ENCODE data around the gene OR2V1. TPM values are rescaled to one million over a fixed set of nuclear protein-coding genes. Genes with fewer than 3 reads are reported as not detected.
"Not testable (repeated sequence)": the region's sequence is repeated elsewhere in the genome, so short reads cannot be mapped to it uniquely, and the experiment has no call there.

OR2V1 gene, protein sequence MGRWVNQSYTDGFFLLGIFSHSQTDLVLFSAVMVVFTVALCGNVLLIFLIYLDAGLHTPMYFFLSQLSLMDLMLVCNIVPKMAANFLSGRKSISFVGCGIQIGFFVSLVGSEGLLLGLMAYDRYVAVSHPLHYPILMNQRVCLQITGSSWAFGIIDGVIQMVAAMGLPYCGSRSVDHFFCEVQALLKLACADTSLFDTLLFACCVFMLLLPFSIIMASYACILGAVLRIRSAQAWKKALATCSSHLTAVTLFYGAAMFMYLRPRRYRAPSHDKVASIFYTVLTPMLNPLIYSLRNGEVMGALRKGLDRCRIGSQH
- total RNA-seq (2014; rRNA removed): not detected in 2 replicates
- not detected for polyA plus RNA-seq (2012)

DNA sequence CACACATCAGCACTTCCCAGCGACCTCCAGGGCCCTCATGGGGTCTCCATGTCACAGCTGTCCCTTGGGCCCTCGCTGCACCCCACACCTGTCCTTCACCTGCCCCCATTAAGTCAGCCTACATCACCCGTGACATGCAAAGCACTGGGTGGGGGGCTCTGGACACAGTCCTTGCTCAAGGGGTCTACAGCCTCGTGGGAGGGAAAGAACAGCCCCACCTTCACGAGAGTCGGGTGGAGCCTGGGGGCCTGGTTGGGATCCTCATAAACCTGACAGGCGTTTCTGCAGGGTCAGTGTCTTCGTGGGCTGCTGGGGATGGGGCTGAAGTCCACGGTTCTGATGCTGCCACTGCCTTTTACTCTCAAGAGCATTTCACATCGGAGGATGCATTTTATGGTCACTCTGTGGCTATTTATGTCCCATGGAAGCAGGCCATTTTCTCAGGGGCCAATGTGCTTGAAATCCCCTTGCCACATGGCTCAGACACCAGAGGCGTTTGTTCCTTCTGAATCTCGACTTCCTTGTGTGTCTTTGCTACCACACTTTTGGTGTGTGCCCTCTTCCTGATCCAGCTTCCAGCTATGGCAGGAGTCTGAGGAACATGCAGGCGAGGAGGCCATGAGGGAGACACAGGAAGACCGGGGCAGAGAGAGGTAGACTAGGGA lies at the start of gene OR2V1:
OR2V1 (minus strand) TSS at position 338 of the 665 bp plus-strand sequence. CDS start 5,865 bp downstream, outside the sequence.
- DNase-seq (ENCODE audit: low read depth): no peak

DNA sequence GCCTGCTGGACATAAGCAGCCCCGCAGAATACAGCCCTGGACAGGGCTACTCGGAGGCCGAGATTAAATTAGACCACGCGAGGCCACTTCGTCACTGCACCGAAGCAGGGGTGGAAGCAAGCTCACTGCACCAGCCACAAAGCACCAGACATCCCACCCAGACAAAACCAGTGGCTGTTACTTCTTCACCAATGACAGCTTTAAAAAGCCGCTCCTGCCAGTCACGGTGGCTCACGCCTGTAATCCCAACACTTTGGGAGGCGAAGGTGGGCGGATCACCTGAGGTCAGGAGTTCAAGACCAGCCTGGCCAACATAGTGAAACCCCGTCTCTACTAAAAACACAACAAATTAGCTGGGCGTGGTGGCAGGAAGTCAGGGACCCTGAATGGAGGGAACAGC lies 46.6 kb upstream of the OR2V1 start:
- DNase-seq (ENCODE audit: low read depth): not testable (repeated sequence)

DNA sequence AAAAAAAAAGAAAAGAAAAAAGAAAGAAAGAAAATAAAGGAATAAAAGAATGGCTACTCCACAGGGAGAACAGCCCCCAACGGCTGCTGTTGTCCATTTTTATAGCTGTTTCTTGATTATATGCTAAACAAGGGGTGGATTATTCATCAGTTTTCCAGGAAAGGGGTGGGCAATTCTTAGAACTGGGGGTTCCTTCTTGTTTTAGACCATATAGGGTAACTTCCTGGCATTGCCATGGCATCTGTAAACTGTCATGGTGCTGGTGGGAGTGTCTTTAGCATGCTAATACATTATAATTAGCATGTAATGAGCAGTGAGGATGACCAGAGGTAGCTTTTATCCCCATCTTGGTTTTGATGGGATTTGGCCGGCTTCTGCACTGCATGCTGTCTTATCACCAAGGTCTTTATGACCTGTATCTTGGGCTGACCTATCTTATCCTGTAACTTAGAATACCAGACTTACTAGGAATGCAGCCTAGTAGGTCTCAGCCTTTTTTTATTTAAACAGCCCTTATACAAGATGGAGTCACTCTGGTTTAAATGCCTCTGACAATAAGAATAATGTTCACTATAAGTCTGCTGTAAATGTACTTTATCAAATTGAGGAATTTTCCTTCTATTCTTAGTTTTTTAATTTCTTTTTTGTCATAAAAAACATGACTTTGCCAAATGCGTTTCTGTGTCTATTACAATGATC lies 45.4 kb upstream of the OR2V1 start:
- no peak for DNase-seq (ENCODE audit: low read depth)

DNA sequence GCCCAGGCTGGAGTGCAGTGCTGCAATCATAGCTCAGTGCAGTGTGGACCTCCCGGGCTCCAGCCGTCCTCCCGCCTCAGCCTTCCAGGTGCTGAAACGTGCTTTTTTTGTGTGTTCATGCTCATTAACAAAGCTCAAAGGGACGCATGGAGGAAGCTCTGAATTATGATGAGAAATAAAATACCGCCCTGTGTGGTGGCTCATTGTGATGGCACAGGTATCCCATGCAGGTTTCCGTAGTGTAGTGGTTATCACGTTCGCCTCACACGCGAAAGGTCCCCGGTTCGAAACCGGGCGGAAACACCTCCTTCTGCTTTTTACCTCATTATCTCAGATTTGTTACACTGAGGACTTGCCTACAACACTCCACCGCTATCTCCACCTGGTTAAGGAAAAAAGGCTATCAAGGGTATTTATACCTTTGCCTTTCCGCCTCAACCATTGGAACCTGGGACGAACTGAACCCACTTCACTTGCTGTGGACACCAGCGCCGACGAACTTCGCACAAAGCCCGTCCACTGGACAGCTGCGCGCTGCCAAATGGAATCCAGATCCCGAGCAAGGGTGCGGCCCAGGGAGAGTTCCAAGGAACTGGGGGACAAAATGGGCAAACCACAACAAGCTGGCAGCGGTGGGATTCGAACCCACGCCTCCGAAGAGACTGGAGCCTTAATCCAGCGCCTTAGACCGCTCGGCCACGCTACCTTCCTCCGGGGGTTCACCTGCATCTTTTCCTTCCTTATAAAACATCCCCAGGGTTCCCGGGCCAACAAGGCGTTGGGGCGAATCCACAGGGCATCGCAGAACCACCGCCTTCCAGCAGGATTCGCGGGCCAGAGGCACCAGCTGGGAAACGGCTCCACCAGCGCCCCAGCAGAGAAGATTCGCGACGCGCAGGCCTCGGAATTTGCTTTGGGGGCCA lies 42.7 kb upstream of the OR2V1 start:
- peak; percentile 69 for DNase-seq (ENCODE audit: low read depth)

DNA sequence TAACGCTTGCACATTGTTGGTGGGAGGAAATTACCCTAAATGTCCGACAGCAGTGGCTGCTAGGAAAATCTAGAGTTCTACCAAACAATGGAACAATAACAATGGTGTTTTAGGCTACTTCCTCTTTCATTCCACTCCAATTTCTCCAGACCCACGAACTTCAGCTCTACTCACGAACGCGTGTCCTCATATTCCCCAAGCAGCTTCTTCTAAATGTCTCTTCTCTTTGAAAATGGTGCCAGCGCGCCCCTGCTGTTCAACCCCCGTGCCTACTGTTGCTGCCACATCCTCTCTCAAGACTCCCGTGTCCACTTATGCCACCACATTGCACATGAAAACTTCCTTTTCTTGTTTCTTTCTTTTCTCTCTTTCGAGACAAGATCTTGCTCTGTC lies 42.1 kb upstream of the OR2V1 start:
- peak; percentile 50 for DNase-seq (ENCODE audit: low read depth)

DNA sequence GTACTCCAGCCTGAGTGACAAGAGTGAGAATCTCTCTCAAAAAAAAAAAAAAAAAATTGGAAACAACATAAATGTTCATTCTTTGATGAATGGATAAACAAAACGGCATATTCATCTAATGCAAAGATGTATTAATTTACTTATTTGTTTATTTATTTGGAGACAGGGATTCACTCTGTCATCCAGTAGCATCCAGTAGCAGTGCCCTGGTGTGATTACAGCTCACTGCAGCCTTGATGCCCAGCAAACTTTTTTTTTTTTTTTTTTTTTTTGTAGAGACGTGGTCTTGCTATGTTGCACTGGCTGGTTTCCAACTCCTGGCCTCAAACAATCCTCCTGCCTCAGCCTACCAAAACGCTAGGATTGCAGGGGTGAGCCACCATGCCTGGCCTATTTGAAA lies 40.8 kb upstream of the OR2V1 start:
- DNase-seq (ENCODE audit: low read depth): no peak

DNA sequence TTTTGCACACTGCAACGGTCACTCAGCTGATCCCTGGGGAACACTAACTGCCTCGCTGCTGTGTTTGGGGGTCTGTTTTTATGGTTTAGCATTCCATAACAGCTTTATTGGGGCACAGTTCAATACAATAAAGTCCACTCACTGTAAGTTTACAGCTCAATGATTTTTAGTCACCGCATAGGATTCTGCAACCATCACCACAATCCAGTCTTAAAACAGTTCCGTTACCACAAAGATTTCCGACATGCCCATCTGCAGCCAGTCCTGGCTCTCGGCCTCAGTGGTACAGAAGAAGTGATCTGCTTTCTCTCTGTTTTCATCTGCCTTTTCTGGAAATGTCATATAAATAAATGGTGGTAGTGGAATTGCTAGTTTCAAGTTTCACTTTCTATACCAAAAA lies 40.0 kb upstream of the OR2V1 start:
- DNase-seq (ENCODE audit: low read depth): no peak

DNA sequence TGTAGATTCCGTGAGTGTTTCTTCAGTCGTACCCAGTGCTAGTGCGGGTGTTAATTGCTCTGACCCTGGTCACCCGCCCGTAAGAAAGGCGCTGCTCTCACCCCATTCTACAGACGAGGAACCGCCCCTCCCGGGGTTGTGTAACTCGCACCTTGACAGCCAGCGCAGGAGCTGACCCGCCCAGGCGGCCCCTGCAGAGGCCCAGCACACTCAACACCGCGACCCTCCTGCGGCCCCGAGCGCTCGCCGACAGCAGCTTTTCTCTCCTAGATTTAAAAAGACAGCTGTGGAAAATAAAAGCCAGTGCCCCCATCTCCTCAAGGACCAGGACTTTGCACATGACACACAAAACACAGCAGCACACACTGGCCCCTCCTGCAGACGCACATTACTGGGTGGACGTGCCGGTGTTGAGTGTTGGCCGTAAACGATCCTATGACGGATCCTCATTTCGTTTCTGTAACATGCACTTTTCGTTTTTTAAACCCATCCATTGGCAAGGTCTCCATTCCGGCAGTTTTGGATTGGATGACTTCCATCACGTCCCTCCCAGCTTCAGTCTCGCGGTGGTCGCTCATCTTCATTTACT lies 39.4 kb upstream of the OR2V1 start:
- no peak for DNase-seq (ENCODE audit: low read depth)

DNA sequence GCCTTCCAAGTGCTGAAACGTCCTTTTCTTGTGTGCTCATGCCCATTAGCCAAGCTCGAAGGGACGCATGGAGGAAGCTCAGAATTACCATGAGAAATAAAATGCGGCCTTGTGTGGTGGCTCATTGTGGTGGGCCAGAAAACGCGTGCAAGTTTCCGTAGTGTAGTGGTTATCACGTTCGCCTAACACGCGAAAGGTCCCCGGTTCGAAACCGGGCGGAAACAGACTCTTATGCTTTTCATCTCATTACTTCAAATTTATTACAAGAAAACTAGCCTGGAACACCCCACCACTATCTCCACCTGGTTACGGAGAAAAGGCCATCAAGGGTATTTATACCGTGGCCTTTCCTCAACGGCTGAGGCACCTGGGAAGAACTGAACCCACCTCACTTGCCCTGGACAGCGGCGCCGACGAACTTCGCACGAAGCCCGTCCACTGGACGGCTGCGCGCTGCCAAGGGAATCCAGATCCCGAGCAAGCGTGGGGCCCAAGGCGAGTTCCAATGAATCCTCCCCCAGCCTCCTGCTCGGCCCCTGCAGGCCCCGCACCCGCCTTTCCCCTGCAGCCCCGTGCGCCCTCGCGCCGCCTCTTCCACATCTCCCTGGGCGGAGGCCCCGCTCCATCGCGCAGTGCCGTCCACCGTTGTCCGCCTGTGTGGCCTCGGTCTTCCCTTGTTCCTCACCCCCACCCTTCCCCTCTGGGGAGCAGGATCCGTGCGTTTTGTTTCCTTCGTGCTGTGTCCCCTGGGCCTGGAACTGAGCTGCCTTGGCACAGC lies 38.7 kb upstream of the OR2V1 start:
- peak; percentile 68 for DNase-seq (ENCODE audit: low read depth)

DNA sequence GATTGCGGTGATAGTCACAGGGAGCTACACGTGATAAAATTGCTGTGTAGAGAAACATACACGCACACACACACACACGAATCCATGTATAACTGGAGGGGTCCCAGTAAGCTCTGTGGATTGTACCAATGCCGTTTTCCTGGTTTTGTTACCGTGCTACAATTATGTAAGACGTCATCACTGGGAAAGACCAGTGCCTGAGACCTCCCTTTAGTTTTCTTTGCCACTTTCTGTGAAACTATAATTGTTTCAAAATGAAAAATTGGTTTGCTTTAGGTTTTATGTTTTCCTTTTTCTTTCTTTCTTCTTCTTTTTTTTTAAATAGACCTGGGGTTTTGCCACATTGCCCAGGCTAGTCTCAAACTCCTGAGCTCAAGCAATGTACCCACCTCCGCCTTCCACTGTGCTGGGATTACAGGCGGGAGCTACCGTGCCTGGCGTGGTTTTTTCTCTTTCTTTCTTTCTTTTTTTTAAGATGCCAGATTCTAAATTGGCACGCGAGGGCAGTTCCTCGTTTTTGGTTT lies 37.7 kb upstream of the OR2V1 start:
- DNase-seq (ENCODE audit: low read depth): no peak

DNA sequence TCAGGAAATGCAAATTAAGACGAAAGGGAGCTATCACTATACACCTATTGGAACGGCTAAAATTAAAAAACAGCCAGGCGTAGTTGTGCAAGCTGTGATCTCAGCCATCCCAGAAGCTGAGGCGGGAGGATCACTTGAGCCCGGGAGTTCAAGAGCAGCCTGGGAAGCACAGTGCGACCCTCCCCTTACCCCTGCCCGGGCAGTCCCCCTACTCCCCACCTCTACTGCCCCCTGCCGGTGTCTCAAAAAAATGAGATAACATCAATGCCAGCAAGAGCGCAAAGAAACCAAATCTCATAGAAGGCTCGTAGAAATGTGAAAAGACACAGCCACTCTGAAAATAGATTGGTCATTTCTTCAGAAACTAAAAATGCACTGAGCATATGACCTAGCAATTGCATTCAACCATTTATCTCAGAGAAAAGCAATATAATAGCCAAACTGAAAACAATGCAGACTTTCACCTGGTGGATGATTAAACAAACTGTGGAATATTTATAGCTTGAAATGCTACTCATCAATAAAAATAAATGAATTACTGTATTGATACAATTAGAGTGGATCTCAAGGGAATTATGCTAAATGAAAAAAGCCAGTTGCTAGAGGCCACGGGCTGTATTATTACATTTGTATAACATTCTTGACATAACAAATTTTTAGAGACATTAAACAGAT lies 37.0 kb upstream of the OR2V1 start:
- no peak for DNase-seq (ENCODE audit: low read depth)

DNA sequence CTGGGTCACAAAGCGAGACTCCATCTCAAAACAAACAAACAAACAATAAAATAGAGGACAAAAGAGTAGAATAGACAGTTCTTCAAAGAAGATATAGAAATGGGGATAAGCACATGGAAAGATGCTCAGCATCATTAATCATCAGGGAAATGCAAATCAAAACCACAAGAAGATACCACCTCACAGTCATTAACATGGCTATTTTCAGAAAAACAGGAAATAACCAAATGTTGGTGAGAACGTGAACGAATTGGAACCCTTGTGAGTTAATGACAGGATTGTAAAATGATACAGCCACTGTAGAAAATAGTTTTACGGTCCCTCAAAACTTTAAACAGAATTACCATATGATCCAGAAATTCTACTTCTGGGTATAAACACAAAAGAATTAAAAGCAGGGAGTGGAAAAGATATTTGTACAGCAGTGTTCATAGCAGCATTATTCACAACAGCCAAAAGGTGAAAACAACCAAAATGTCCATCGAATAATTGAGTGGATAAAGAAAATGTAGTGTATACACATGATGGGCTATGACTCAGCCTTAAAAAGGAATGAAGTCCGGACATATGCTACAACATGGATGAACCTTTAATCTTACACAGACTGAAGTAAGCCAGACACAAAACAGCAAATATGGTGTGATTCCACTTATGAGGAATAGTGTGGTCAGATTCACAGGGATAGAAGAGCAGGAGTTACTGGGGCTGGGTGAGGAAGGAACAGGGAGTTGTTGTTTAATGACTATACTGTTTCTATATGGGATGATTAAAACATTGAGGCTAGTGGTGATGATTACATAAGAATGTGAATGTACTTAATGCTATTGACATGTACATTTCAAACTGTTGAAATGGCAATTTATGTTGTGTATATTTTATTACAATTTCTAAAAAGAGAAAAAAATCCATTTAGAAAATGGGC lies 36.1 kb upstream of the OR2V1 start:
- no peak for DNase-seq (ENCODE audit: low read depth)

DNA sequence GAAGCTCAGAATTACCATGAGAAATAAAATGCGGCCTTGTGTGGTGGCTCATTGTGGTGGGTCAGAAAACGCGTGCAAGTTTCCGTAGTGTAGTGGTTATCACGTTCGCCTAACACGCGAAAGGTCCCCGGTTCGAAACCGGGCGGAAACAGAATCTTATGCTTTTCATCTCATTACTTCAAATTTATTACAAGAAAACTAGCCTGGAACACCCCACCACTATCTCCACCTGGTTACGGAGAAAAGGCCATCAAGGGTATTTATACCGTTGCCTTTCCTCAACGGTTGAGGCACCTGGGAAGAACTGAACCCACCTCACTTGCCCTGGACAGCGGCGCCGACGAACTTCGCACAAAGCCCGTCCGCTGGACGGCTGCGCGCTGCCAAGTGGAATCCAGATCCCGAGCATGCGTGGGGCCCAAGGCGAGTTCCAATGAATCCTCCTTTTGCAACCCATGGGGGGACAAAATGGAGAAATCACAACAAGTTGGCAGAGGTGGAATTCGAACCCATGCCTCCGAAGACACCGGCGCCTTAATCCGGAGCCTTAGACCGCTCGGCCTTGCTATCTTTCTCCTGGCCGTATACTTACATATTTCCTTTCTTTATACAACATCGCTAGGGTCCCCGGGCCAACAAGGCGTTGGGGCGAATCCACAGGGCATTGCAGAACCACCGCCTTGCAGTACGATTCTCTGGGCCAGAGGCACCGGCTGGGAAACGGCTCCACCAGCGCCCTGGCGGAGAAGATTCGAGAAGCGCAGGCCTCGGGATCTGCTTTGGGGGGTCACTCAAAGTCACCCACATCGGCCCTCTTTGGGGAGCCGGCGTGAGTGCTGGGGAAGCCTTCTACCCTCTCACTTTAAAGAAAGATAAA lies 33.3 kb upstream of the OR2V1 start:
- DNase-seq (ENCODE audit: low read depth): no peak

DNA sequence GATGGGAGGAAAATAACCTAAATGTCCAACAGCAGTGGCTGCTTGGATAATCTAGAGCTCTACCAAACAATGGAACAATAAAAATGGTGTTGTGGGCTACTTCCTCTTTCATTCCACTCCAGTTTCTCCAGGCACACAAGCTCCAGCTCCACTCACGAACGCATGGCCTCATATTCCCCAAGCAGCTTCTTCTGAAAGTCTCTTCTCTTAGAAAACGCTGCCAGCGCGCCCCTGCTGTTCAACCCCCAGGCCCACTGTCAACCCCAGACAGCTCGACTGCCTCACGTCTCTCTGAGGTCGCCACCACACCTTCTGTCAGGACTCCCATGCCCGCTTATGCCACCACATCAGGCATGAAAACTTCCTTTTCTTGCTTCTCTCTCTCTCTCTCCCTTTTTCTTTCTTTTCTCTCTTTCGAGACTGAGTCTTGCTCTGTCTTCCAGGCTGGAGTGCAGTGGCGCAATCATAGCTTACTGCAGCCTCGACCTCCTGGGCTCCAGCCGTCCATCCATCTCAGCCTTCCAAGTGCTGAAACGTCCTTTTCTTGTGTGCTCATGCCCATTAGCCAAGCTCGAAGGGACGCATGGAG lies 32.6 kb upstream of the OR2V1 start:
- no peak for DNase-seq (ENCODE audit: low read depth)

DNA sequence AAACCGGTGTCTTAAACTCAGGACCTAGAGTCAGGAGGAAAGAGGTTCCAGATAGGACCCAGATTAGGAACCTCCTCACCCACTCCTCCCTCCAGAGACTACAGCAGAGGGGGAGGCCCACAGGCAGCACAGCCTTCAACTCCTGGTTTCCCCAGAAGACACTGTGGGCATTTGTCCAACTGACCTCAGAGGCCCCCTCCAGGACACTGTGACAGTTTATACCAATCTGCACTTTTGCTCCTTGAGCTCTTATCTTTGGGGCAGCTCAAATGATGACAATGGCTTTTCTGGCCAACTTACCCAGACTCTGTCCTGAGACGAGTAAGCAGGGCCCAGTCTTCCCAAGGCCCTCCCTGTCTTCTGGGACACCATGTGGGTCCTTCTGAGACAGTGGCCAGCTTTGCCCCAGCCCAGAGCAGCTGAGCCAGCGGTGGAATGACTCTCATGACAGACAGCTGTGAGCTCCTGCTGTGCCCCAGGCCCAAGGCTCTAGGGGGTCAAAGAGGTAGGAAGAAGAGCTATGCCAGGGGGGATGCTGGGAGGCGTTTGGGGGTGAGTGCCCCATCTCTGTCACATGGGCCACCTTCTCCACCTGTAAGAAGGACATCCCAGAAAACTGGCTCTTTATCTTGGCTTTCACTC lies 30.7 kb upstream of the OR2V1 start:
- DNase-seq (ENCODE audit: low read depth): no peak

DNA sequence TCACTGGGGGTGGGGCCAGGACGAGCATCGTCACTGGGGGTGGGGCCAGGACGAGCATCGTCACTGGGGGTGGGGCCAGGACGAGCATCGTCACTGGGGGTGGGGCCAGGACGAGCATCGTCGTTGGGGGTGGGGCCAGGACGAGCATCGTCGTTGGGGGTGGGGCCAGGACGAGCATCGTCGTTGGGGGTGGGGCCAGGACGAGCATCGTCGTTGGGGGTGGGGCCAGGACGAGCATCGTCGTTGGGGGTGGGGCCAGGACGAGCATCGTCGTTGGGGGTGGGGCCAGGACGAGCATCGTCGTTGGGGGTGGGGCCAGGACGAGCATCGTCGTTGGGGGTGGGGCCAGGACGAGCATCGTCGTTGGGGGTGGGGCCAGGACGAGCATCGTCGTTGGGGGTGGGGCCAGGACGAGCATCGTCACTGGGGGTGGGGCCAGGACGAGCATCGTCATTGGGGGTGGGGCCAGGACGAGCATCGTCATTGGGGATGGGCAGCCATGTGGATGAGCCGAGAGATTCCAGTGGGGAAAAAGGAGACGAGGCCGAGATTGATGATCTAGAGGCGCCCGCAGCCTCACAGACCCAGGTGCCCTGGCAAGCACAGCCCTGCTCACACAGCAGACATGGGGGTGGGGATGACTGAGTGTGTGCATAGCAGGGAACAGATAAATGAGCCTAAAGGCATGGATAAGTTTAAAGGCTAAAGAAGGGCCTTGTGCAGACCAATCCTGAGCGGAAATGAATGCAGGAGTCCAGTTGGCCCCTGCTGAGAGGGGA lies 30.0 kb upstream of the OR2V1 start:
- DNase-seq (ENCODE audit: low read depth): peak; percentile 41
